GM23338 (cell line): ENCODE measurements around the gene EPG5. TPM values are rescaled to one million over a fixed set of nuclear protein-coding genes. Genes with fewer than 3 reads are reported as not detected.

Experiments
- ATAC-seq: fragments of 200-7000 bp; cut with Tn5 transposase; 3 replicates; pipeline ENCODE4 v1.9.1; 2020
- DNase-seq: peaks from one replicate; pipeline ENCODE4 v3.0.0-alpha.2; 2015; ENCODE audit warnings: low spot score
- H2AFZ ChIP-seq: fragments of 200-600 bp; sonication (generic); 2 replicates; pipeline ENCODE4 v1.8.0; 2016; ENCODE audit warnings: antibody characterized with exemption, mild to moderate bottlenecking, moderate library complexity
- H3F3A ChIP-seq: fragments of 200-600 bp; sonication (generic); replicated peaks from 2 replicates; pipeline ENCODE4 v1.8.0; 2017; ENCODE audit warnings: antibody characterized with exemption, mixed run types, low read depth
- H3K27ac ChIP-seq: fragments of 200-600 bp; sonication (generic); 2 replicates; pipeline ENCODE4 v1.6.1; 2016; ENCODE audit warnings: low read depth
- H3K27me3 ChIP-seq: fragments of 200-600 bp; sonication (generic); 2 replicates; pipeline ENCODE4 v1.8.0; 2016; ENCODE audit warnings: mild to moderate bottlenecking, mixed run types, moderate library complexity; ENCODE audit not compliant: insufficient read depth
- H3K36me3 ChIP-seq: fragments of 200-600 bp; sonication (generic); 2 replicates; pipeline ENCODE4 v1.8.0; 2016; ENCODE audit warnings: mild to moderate bottlenecking; ENCODE audit not compliant: insufficient read depth
- H3K4me1 ChIP-seq: fragments of 200-600 bp; sonication (generic); 2 replicates; pipeline ENCODE4 v1.8.0; 2016; ENCODE audit warnings: mild to moderate bottlenecking, moderate library complexity; ENCODE audit not compliant: insufficient read depth
- H3K4me2 ChIP-seq: fragments of 200-600 bp; sonication (generic); 2 replicates; pipeline ENCODE4 v1.7.1; 2017; ENCODE audit warnings: mixed run types
- H3K4me3 ChIP-seq: fragments of 200-600 bp; sonication (generic); 2 replicates; pipeline ENCODE4 v1.6.1; 2016; ENCODE audit warnings: mixed run types
- H3K79me2 ChIP-seq: fragments of 200-600 bp; sonication (generic); replicated peaks from 2 replicates; pipeline ENCODE4 v1.8.0; 2017; ENCODE audit warnings: mild to moderate bottlenecking; ENCODE audit not compliant: insufficient read depth
- H3K9me2 ChIP-seq: fragments of 200-600 bp; sonication (generic); 2 replicates; pipeline ENCODE4 v1.8.0; 2017; ENCODE audit not compliant: insufficient read depth
- H4K20me1 ChIP-seq: fragments of 200-600 bp; sonication (generic); replicated peaks from 2 replicates; pipeline ENCODE4 v1.8.0; 2017; ENCODE audit warnings: mild to moderate bottlenecking; ENCODE audit not compliant: insufficient read depth
- H3K27ac Mint-ChIP-seq: 2 replicates; pipeline ENCODE4 v1.8.0; 2020; ENCODE audit warnings: inconsistent platforms, mild to moderate bottlenecking, moderate library complexity, mixed read lengths
- H3K27me3 Mint-ChIP-seq: 3 replicates; pipeline ENCODE4 v1.8.0; 2022; ENCODE audit warnings: low read depth, mild to moderate bottlenecking, moderate library complexity, mixed read lengths, inconsistent platforms; ENCODE audit not compliant: insufficient read depth, poor library complexity
- H3K36me3 Mint-ChIP-seq: 3 replicates; pipeline ENCODE4 v1.8.0; 2021; ENCODE audit warnings: low read depth, mild to moderate bottlenecking, inconsistent platforms, moderate library complexity, mixed read lengths
- H3K4me1 Mint-ChIP-seq: 3 replicates; pipeline ENCODE4 v1.8.0; 2020; ENCODE audit warnings: mild to moderate bottlenecking, inconsistent platforms, mixed read lengths
- H3K4me3 Mint-ChIP-seq: 3 replicates; pipeline ENCODE4 v1.8.0; 2021; ENCODE audit warnings: moderate library complexity, mild to moderate bottlenecking, inconsistent platforms, mixed read lengths
- H3K9me3 Mint-ChIP-seq: 3 replicates; pipeline ENCODE4 v1.8.0; 2020; ENCODE audit warnings: moderate library complexity, mild to moderate bottlenecking, inconsistent platforms, mixed read lengths
- CREB1 ChIP-seq: fragments of 250-450 bp; sonication (Bioruptor Pico); IDR thresholded peaks from 2 replicates; pipeline ENCODE4 v1.5.0; 2020; ENCODE audit warnings: low read depth, mild to moderate bottlenecking, moderate library complexity
- EZH2 ChIP-seq: fragments of 200-600 bp; sonication (generic); IDR thresholded peaks from one replicate; pipeline ENCODE4 v1.8.0; 2017; ENCODE audit warnings: antibody characterized with exemption, mild to moderate bottlenecking, low read depth; ENCODE audit not compliant: unreplicated experiment
- EZH2phosphoT487 ChIP-seq: fragments of 200-600 bp; sonication (generic); IDR thresholded peaks from one replicate; pipeline ENCODE4 v1.8.1; 2018; ENCODE audit warnings: antibody characterized with exemption; ENCODE audit not compliant: unreplicated experiment
- JUNB ChIP-seq: IDR thresholded peaks from one replicate; pipeline ENCODE4 v1.6.1; 2016; ENCODE audit warnings: antibody characterized with exemption; ENCODE audit not compliant: unreplicated experiment
- NANOG ChIP-seq: IDR thresholded peaks from 2 replicates; pipeline ENCODE4 v1.6.1; 2016; ENCODE audit warnings: antibody characterized with exemption, borderline replicate concordance
- POLR2AphosphoS5 ChIP-seq: IDR thresholded peaks from 2 replicates; pipeline ENCODE4 v1.6.1; 2016; ENCODE audit warnings: antibody characterized with exemption, low read depth
- STAT1 ChIP-seq: IDR thresholded peaks from one replicate; pipeline ENCODE4 v1.6.1; 2016; ENCODE audit warnings: antibody characterized with exemption; ENCODE audit not compliant: unreplicated experiment
- ZNF114 ChIP-seq: fragments of 250-450 bp; sonication (Bioruptor Pico); IDR thresholded peaks from 2 replicates; pipeline ENCODE4 v1.5.0; 2020; ENCODE audit warnings: mild to moderate bottlenecking, moderate library complexity
- ZNF331 ChIP-seq: fragments of 250-450 bp; sonication (Bioruptor Pico); IDR thresholded peaks from 2 replicates; pipeline ENCODE4 v1.5.0; 2020; ENCODE audit warnings: low read depth, mild to moderate bottlenecking, moderate library complexity
- polyA plus RNA-seq: library from polyadenylated mRNA; unstranded; fragments of >200 nt; fragmentation: Nextera tagmentation; extraction: Ambion mirVana; gene quantifications from 2 replicates; pipeline ENCODE4 v1.2.1, GENCODE V29; 2016
- total RNA-seq: library from RNA; depleted of rRNA; stranded (reverse); fragments of >200 nt; shearing (Covaris generic); gene quantifications from 2 replicates; pipeline ENCODE4 v1.2.3, GENCODE V29; 2014
- TF ChIP-seq, protein P1 (sequence below): fragments of 250-450 bp; sonication (Bioruptor Pico); IDR thresholded peaks from 2 replicates; pipeline ENCODE4 v1.5.0; 2020; ENCODE audit warnings: mild to moderate bottlenecking, moderate library complexity
- TF ChIP-seq, protein P2 (sequence below): IDR thresholded peaks from 2 replicates; pipeline ENCODE4 v1.6.1; 2016; ENCODE audit warnings: antibody characterized with exemption
- TF ChIP-seq, protein P3 (sequence below), 2 experiments: fragments of 200-600 bp in 1 of 2; sonication (generic) in 1 of 2; conservative IDR thresholded peaks; 2 replicates each; pipeline versions ENCODE4 v1.5.1 to v1.6.1; 2016 to 2017; ENCODE audit warnings: antibody characterized with exemption in 2 of 2, low read depth in 2 of 2, mild to moderate bottlenecking in 2 of 2, moderate library complexity in 1 of 2
- TF ChIP-seq, protein P4 (sequence below): IDR thresholded peaks from one replicate; pipeline ENCODE4 v1.6.1; 2018; ENCODE audit warnings: antibody characterized with exemption; ENCODE audit not compliant: unreplicated experiment

Gene EPG5
- total and polyA plus RNA-seq, 2 experiments from 2014 or later, result 4.1 to 29.2 TPM

DNA sequence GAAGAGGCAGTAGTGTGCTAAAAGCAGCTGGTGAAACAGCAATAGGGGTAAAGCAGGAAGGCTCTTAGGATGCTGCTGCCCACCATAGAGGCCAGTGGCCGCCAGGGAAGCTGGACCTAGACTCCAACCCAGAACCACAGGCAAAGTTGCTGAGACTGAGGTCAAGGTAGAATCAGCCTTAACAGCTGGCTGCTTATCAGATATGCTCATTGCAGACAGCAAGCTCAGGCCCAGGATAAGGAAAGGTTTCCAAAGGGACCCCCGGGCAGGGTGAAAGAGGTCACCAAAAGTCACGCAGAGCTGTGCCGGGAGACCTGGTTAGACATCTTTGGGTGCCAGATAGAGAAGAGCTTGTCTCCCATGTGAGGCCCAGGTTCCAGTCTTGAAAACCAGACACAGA is 42.9 kb upstream of the EPG5 start:
- no peak overlapping the region for H3K27ac Mint-ChIP-seq
- DNase-seq (no peak), ATAC-seq (no peak)
- Histone ChIP-seq H2AFZ (no peak overlapping the region), H3K9me2 (no peaks in the 10 kb centered on the region), H3K4me1 (no peaks in the 10 kb centered on the region), H3K27ac (no peak overlapping the region), H3K4me3 (no peak overlapping the region), H3K36me3 (no peaks in the 10 kb centered on the region), H3K79me2 (no peaks in the 10 kb centered on the region), H4K20me1 (no peaks in the 10 kb centered on the region), H3K27me3 (no peaks in the 10 kb centered on the region), H3F3A (no peaks in the 10 kb centered on the region), H3K4me2 (no peak overlapping the region)
- H3K4me1 Mint-ChIP-seq, result 0 out of 3 replicates have a peak, but pooled peaks cover 6% of the 10 kb centered on the region
- TF ChIP-seq ZNF331 (no peak), EZH2phosphoT487 (no peak), ZNF114 (CRISPR knock-in tag) (no peak), JUNB (no peak), CREB1 (CRISPR knock-in tag) (no peak), POLR2AphosphoS5 (no peak), STAT1 (no peak), EZH2 (no peak), NANOG (no peak)
- TF ChIP-seq, protein P1, sequence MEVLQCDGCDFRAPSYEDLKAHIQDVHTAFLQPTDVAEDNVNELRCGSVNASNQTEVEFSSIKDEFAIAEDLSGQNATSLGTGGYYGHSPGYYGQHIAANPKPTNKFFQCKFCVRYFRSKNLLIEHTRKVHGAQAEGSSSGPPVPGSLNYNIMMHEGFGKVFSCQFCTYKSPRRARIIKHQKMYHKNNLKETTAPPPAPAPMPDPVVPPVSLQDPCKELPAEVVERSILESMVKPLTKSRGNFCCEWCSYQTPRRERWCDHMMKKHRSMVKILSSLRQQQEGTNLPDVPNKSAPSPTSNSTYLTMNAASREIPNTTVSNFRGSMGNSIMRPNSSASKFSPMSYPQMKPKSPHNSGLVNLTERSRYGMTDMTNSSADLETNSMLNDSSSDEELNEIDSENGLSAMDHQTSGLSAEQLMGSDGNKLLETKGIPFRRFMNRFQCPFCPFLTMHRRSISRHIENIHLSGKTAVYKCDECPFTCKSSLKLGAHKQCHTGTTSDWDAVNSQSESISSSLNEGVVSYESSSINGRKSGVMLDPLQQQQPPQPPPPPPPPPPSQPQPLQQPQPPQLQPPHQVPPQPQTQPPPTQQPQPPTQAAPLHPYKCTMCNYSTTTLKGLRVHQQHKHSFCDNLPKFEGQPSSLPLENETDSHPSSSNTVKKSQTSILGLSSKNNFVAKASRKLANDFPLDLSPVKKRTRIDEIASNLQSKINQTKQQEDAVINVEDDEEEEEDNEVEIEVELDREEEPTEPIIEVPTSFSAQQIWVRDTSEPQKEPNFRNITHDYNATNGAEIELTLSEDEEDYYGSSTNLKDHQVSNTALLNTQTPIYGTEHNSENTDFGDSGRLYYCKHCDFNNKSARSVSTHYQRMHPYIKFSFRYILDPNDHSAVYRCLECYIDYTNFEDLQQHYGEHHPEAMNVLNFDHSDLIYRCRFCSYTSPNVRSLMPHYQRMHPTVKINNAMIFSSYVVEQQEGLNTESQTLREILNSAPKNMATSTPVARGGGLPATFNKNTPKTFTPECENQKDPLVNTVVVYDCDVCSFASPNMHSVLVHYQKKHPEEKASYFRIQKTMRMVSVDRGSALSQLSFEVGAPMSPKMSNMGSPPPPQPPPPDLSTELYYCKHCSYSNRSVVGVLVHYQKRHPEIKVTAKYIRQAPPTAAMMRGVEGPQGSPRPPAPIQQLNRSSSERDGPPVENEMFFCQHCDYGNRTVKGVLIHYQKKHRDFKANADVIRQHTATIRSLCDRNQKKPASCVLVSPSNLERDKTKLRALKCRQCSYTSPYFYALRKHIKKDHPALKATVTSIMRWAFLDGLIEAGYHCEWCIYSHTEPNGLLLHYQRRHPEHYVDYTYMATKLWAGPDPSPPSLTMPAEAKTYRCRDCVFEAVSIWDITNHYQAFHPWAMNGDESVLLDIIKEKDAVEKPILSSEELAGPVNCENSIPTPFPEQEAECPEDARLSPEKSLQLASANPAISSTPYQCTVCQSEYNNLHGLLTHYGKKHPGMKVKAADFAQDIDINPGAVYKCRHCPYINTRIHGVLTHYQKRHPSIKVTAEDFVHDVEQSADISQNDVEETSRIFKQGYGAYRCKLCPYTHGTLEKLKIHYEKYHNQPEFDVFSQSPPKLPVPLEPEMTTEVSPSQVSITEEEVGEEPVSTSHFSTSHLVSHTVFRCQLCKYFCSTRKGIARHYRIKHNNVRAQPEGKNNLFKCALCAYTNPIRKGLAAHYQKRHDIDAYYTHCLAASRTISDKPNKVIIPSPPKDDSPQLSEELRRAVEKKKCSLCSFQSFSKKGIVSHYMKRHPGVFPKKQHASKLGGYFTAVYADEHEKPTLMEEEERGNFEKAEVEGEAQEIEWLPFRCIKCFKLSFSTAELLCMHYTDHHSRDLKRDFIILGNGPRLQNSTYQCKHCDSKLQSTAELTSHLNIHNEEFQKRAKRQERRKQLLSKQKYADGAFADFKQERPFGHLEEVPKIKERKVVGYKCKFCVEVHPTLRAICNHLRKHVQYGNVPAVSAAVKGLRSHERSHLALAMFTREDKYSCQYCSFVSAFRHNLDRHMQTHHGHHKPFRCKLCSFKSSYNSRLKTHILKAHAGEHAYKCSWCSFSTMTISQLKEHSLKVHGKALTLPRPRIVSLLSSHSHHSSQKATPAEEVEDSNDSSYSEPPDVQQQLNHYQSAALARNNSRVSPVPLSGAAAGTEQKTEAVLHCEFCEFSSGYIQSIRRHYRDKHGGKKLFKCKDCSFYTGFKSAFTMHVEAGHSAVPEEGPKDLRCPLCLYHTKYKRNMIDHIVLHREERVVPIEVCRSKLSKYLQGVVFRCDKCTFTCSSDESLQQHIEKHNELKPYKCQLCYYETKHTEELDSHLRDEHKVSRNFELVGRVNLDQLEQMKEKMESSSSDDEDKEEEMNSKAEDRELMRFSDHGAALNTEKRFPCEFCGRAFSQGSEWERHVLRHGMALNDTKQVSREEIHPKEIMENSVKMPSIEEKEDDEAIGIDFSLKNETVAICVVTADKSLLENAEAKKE, result no peak
- TF ChIP-seq, protein P2, sequence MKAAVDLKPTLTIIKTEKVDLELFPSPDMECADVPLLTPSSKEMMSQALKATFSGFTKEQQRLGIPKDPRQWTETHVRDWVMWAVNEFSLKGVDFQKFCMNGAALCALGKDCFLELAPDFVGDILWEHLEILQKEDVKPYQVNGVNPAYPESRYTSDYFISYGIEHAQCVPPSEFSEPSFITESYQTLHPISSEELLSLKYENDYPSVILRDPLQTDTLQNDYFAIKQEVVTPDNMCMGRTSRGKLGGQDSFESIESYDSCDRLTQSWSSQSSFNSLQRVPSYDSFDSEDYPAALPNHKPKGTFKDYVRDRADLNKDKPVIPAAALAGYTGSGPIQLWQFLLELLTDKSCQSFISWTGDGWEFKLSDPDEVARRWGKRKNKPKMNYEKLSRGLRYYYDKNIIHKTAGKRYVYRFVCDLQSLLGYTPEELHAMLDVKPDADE, result no peak
- TF ChIP-seq, protein P3, sequence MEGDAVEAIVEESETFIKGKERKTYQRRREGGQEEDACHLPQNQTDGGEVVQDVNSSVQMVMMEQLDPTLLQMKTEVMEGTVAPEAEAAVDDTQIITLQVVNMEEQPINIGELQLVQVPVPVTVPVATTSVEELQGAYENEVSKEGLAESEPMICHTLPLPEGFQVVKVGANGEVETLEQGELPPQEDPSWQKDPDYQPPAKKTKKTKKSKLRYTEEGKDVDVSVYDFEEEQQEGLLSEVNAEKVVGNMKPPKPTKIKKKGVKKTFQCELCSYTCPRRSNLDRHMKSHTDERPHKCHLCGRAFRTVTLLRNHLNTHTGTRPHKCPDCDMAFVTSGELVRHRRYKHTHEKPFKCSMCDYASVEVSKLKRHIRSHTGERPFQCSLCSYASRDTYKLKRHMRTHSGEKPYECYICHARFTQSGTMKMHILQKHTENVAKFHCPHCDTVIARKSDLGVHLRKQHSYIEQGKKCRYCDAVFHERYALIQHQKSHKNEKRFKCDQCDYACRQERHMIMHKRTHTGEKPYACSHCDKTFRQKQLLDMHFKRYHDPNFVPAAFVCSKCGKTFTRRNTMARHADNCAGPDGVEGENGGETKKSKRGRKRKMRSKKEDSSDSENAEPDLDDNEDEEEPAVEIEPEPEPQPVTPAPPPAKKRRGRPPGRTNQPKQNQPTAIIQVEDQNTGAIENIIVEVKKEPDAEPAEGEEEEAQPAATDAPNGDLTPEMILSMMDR (conservative IDR thresholded peaks at IDR 0.05; ENCODE audit: low read depth in 2 of 2), result no peak
- TF ChIP-seq, protein P4, sequence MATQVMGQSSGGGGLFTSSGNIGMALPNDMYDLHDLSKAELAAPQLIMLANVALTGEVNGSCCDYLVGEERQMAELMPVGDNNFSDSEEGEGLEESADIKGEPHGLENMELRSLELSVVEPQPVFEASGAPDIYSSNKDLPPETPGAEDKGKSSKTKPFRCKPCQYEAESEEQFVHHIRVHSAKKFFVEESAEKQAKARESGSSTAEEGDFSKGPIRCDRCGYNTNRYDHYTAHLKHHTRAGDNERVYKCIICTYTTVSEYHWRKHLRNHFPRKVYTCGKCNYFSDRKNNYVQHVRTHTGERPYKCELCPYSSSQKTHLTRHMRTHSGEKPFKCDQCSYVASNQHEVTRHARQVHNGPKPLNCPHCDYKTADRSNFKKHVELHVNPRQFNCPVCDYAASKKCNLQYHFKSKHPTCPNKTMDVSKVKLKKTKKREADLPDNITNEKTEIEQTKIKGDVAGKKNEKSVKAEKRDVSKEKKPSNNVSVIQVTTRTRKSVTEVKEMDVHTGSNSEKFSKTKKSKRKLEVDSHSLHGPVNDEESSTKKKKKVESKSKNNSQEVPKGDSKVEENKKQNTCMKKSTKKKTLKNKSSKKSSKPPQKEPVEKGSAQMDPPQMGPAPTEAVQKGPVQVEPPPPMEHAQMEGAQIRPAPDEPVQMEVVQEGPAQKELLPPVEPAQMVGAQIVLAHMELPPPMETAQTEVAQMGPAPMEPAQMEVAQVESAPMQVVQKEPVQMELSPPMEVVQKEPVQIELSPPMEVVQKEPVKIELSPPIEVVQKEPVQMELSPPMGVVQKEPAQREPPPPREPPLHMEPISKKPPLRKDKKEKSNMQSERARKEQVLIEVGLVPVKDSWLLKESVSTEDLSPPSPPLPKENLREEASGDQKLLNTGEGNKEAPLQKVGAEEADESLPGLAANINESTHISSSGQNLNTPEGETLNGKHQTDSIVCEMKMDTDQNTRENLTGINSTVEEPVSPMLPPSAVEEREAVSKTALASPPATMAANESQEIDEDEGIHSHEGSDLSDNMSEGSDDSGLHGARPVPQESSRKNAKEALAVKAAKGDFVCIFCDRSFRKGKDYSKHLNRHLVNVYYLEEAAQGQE, result no peak
- no peaks in the 10 kb centered on the region for H3K9me3 Mint-ChIP-seq
- H3K36me3 Mint-ChIP-seq, result no peaks in the 10 kb centered on the region
- no peak overlapping the region for H3K4me3 Mint-ChIP-seq
- H3K27me3 Mint-ChIP-seq, result peaks cover 2% of the 10 kb centered on the region
